ENCODE results near the gene FBXO24. TPM values are rescaled to one million over a fixed set of nuclear protein-coding genes. Genes with fewer than 3 reads are reported as not detected.
A peak's percentile ranks its signal among the peaks of the same experiment; 100 is the strongest.

The FBXO24 gene
- total and polyA plus RNA-seq, 9 of the 15 experiments (the other 6 are each of a cell fraction or from before 2014, with no cell fraction given), result 0.17 to 0.95 (median 0.50) TPM

DNA sequence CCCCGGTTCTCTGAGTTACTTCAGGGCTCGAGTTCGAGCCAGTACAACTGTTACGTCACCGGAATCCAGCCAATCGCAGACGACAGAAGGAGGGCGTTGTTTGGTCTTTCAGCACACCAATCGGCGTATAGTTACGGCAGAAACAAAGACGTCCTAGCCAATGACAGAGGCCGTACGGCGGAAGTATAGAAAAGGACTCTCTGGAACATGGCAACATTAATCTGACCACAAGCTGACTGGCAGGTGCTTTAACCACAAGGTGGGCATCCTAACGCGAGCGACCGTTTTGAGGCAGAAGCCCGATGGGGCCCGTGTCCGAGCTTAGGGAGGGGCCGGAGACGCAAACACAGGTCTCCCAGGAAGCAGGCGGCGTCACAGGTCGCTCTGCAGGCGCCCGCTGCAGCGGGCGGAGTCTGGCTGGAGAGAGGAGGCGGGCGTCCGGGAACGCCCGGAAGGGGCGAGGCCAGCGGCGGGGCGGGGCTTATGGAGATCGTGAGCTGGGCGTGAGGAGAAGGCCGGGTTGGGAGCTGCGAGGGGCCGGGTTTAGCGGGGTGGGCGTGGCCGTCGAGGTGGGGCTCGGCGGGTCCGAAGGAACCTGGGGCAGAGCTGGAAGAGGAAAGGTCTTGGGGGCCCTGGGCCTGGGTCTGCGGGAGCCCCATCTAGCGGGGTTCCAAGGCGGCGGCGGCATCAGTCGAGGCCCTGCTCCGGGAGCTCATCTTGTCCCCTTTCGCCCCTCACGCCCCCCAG is 26.0 kb downstream of the FBXO24 start, which contains the start of gene MOSPD3 (continued):
- TF ChIP-seq, protein P1, sequence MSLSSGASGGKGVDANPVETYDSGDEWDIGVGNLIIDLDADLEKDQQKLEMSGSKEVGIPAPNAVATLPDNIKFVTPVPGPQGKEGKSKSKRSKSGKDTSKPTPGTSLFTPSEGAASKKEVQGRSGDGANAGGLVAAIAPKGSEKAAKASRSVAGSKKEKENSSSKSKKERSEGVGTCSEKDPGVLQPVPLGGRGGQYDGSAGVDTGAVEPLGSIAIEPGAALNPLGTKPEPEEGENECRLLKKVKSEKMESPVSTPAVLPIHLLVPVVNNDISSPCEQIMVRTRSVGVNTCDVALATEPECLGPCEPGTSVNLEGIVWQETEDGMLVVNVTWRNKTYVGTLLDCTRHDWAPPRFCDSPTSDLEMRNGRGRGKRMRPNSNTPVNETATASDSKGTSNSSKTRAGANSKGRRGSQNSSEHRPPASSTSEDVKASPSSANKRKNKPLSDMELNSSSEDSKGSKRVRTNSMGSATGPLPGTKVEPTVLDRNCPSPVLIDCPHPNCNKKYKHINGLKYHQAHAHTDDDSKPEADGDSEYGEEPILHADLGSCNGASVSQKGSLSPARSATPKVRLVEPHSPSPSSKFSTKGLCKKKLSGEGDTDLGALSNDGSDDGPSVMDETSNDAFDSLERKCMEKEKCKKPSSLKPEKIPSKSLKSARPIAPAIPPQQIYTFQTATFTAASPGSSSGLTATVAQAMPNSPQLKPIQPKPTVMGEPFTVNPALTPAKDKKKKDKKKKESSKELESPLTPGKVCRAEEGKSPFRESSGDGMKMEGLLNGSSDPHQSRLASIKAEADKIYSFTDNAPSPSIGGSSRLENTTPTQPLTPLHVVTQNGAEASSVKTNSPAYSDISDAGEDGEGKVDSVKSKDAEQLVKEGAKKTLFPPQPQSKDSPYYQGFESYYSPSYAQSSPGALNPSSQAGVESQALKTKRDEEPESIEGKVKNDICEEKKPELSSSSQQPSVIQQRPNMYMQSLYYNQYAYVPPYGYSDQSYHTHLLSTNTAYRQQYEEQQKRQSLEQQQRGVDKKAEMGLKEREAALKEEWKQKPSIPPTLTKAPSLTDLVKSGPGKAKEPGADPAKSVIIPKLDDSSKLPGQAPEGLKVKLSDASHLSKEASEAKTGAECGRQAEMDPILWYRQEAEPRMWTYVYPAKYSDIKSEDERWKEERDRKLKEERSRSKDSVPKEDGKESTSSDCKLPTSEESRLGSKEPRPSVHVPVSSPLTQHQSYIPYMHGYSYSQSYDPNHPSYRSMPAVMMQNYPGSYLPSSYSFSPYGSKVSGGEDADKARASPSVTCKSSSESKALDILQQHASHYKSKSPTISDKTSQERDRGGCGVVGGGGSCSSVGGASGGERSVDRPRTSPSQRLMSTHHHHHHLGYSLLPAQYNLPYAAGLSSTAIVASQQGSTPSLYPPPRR (CRISPR knock-in tag; IDR thresholded peaks at IDR 0.05; ENCODE audit: borderline replicate concordance), result peak; percentile 57; the same call in 1 of the 2 replicates
- TF ChIP-seq CC2D1A (IDR thresholded peaks at IDR 0.05) (no peak; the same call in 1 of the 2 replicates), YY1 (IDR thresholded peaks at IDR 0.05; ENCODE audit: borderline replicate concordance in 1 of 3, control insufficient read depth in 1 of 3, extremely low read depth in 1 of 3, insufficient read depth in 3 of 3, insufficient read length in 1 of 3, insufficient replicate concordance in 2 of 3, low read depth in 1 of 3, low read length in 2 of 3) (peak in 2 of 3 experiments; percentile 45 to 55), FOS (IDR thresholded peaks at IDR 0.05; ENCODE audit: extremely low read depth, insufficient read length) (peak; percentile 90), ELF2 (CRISPR knock-in tag; IDR thresholded peaks at IDR 0.05) (peak; percentile 94), ZNF431 (CRISPR knock-in tag; IDR thresholded peaks at IDR 0.05) (no peak), NR3C1 (CRISPR knock-in tag; IDR thresholded peaks at IDR 0.05) (no peak), MTA1 (IDR thresholded peaks at IDR 0.05; ENCODE audit: borderline replicate concordance) (0 out of 2 replicates have a peak, but pooled peaks have one; percentile 33)
- TF ChIP-seq, protein P2, sequence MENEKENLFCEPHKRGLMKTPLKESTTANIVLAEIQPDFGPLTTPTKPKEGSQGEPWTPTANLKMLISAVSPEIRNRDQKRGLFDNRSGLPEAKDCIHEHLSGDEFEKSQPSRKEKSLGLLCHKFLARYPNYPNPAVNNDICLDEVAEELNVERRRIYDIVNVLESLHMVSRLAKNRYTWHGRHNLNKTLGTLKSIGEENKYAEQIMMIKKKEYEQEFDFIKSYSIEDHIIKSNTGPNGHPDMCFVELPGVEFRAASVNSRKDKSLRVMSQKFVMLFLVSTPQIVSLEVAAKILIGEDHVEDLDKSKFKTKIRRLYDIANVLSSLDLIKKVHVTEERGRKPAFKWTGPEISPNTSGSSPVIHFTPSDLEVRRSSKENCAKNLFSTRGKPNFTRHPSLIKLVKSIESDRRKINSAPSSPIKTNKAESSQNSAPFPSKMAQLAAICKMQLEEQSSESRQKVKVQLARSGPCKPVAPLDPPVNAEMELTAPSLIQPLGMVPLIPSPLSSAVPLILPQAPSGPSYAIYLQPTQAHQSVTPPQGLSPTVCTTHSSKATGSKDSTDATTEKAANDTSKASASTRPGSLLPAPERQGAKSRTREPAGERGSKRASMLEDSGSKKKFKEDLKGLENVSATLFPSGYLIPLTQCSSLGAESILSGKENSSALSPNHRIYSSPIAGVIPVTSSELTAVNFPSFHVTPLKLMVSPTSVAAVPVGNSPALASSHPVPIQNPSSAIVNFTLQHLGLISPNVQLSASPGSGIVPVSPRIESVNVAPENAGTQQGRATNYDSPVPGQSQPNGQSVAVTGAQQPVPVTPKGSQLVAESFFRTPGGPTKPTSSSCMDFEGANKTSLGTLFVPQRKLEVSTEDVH (IDR thresholded peaks at IDR 0.05; ENCODE audit: low read depth, partially characterized antibody), result peak; percentile 88
- TF ChIP-seq, protein P3, sequence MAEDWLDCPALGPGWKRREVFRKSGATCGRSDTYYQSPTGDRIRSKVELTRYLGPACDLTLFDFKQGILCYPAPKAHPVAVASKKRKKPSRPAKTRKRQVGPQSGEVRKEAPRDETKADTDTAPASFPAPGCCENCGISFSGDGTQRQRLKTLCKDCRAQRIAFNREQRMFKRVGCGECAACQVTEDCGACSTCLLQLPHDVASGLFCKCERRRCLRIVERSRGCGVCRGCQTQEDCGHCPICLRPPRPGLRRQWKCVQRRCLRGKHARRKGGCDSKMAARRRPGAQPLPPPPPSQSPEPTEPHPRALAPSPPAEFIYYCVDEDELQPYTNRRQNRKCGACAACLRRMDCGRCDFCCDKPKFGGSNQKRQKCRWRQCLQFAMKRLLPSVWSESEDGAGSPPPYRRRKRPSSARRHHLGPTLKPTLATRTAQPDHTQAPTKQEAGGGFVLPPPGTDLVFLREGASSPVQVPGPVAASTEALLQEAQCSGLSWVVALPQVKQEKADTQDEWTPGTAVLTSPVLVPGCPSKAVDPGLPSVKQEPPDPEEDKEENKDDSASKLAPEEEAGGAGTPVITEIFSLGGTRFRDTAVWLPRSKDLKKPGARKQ (CRISPR knock-in tag; IDR thresholded peaks at IDR 0.05), result no peak
- TF ChIP-seq, protein P4, sequence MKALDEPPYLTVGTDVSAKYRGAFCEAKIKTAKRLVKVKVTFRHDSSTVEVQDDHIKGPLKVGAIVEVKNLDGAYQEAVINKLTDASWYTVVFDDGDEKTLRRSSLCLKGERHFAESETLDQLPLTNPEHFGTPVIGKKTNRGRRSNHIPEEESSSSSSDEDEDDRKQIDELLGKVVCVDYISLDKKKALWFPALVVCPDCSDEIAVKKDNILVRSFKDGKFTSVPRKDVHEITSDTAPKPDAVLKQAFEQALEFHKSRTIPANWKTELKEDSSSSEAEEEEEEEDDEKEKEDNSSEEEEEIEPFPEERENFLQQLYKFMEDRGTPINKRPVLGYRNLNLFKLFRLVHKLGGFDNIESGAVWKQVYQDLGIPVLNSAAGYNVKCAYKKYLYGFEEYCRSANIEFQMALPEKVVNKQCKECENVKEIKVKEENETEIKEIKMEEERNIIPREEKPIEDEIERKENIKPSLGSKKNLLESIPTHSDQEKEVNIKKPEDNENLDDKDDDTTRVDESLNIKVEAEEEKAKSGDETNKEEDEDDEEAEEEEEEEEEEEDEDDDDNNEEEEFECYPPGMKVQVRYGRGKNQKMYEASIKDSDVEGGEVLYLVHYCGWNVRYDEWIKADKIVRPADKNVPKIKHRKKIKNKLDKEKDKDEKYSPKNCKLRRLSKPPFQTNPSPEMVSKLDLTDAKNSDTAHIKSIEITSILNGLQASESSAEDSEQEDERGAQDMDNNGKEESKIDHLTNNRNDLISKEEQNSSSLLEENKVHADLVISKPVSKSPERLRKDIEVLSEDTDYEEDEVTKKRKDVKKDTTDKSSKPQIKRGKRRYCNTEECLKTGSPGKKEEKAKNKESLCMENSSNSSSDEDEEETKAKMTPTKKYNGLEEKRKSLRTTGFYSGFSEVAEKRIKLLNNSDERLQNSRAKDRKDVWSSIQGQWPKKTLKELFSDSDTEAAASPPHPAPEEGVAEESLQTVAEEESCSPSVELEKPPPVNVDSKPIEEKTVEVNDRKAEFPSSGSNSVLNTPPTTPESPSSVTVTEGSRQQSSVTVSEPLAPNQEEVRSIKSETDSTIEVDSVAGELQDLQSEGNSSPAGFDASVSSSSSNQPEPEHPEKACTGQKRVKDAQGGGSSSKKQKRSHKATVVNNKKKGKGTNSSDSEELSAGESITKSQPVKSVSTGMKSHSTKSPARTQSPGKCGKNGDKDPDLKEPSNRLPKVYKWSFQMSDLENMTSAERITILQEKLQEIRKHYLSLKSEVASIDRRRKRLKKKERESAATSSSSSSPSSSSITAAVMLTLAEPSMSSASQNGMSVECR (CRISPR knock-in tag; IDR thresholded peaks at IDR 0.05), result peak; percentile 75
